A549 (cell line): Measurements from ENCODE around the gene ASXL2.

Experiments
- BHLHE40 ChIP-seq: IDR thresholded peaks from 2 replicates; pipeline ENCODE4 v1.6.1; 2012; ENCODE audit warnings: low read depth, low read length, inconsistent platforms
- CEBPB ChIP-seq, 2 experiments: fragments of >200 bp in 1 of 2; sonication (Bioruptor Twin) in 1 of 2; formaldehyde crosslinking in 1 of 2; IDR thresholded peaks; 2 replicates each; pipeline ENCODE4 v1.6.1; 2012 to 2016
- CHD2 ChIP-seq: fragments of 150-350 bp; IDR thresholded peaks from 2 replicates; pipeline ENCODE4 v1.6.1; 2014; ENCODE audit warnings: low read length; ENCODE audit not compliant: partially characterized antibody
- CHD4 ChIP-seq: fragments of 200-600 bp; sonication (generic); IDR thresholded peaks from 2 replicates; pipeline ENCODE4 v1.6.1; 2016; ENCODE audit warnings: antibody characterized with exemption, mild to moderate bottlenecking, borderline replicate concordance
- EP300 ChIP-seq, 2 experiments: fragments of >200 bp; sonication (Bioruptor Twin); formaldehyde crosslinking; IDR thresholded peaks; 2 replicates in 1 of 2; 3 replicates in 1 of 2; pipeline ENCODE4 v1.6.1; 2016 to 2017
- JUN ChIP-seq, 2 experiments: fragments of >200 bp; sonication (Bioruptor Twin); formaldehyde crosslinking; IDR thresholded peaks; 2 replicates in 1 of 2; 3 replicates in 1 of 2; pipeline ENCODE4 v1.6.1; 2016 to 2017
- JUNB ChIP-seq: fragments of >200 bp; sonication (Bioruptor Twin); formaldehyde crosslinking; IDR thresholded peaks from 2 replicates; pipeline ENCODE4 v1.6.1; 2016
- MAZ ChIP-seq: fragments of 150-350 bp; IDR thresholded peaks from 2 replicates; pipeline ENCODE4 v1.6.1; 2014; ENCODE audit warnings: antibody characterized with exemption, low read depth, low read length, borderline replicate concordance
- POLR2A ChIP-seq: IDR thresholded peaks from 2 replicates; pipeline ENCODE4 v1.6.1; 2012; ENCODE audit warnings: mild to moderate bottlenecking, low read length
- POLR2AphosphoS2 ChIP-seq: conservative IDR thresholded peaks from 2 replicates; pipeline ENCODE4 v1.6.1; 2012; ENCODE audit warnings: low read length, improper control_type of control experiment, inconsistent platforms
- RFX5 ChIP-seq: fragments of 450-650 bp; IDR thresholded peaks from 2 replicates; pipeline ENCODE4 v1.7.1; 2014; ENCODE audit warnings: antibody characterized with exemption, mild to moderate bottlenecking, moderate library complexity
- USF2 ChIP-seq: fragments of 450-650 bp; IDR thresholded peaks from 2 replicates; pipeline ENCODE4 v1.6.1; 2014; ENCODE audit warnings: antibody characterized with exemption
- TF ChIP-seq, protein P1 (sequence below): fragments of >200 bp; sonication (Bioruptor Twin); formaldehyde crosslinking; IDR thresholded peaks from 3 replicates; pipeline ENCODE4 v1.5.1; 2016

DNA sequence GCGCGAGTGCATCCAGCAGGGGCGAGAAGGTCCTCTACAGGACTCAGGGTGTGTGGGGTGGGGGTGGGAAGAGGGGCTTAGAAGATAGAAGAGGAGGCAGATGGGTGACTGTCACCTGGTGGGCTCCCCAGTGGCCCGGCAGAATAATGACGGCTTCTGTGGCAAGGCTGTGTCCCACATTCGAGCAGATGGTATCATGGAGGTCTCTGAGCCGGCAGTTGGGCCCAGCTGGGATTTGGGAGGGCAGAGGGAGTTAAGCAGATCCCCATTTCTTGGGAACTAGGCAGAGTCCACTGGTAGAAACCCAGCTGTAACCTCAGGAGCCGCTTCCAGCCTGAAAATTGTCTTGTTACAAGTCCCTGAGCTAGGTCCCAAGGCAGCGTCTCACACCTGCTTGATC lies 176.5 kb downstream of the ASXL2 start:
- TF ChIP-seq, protein P1, sequence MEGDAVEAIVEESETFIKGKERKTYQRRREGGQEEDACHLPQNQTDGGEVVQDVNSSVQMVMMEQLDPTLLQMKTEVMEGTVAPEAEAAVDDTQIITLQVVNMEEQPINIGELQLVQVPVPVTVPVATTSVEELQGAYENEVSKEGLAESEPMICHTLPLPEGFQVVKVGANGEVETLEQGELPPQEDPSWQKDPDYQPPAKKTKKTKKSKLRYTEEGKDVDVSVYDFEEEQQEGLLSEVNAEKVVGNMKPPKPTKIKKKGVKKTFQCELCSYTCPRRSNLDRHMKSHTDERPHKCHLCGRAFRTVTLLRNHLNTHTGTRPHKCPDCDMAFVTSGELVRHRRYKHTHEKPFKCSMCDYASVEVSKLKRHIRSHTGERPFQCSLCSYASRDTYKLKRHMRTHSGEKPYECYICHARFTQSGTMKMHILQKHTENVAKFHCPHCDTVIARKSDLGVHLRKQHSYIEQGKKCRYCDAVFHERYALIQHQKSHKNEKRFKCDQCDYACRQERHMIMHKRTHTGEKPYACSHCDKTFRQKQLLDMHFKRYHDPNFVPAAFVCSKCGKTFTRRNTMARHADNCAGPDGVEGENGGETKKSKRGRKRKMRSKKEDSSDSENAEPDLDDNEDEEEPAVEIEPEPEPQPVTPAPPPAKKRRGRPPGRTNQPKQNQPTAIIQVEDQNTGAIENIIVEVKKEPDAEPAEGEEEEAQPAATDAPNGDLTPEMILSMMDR, result no peak
- TF ChIP-seq JUN (IDR thresholded peaks at IDR 0.05) (no peak), JUNB (no peak), CHD4 (no peak), POLR2A (no peak), BHLHE40 (no peak), USF2 (no peak), MAZ (no peak), CEBPB (IDR thresholded peaks at IDR 0.05) (no peak), EP300 (IDR thresholded peaks at IDR 0.05) (no peak), CHD2 (no peak), RFX5 (no peak), POLR2AphosphoS2 (no peak)
